ENCODE measurements around the gene PLK4. TPM values are rescaled to one million over a fixed set of nuclear protein-coding genes. Genes with fewer than 3 reads are reported as not detected.
"Not testable (repeated sequence)": the region's sequence is repeated elsewhere in the genome, so short reads cannot be mapped to it uniquely, and the experiment has no call there.

The PLK4 gene
- total RNA-seq, 1 donor from 2014 or later = 83.9 TPM

DNA sequence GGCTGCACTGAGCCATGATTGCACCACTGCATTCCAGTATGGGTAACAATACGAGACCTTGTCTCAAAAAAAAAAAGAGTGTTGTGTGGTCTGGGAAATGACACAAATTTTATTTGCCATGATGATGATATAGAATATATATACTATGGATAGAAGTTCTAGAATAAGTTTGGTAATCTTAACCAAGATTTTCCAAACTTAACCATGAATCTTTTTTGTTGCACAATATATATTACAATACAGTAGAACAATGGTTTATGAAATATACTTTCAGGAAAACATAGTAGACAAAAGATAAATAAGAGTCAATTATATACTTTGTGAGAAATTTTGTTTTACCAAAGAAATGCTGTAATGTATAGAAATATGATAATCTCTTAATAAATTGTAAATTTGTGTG is 49.5 kb downstream of the PLK4 start:
- Mint-ChIP-seq H3K27me3 (ENCODE audit: insufficient read depth, low read depth) (no peaks in the 10 kb centered on the region), H3K9me3 (peaks cover 2% of the 10 kb centered on the region), H3K4me1 (no peaks in the 10 kb centered on the region), H3K36me3 (peaks cover 13% of the 10 kb centered on the region), H3K4me3 (no peak overlapping the region), H3K27ac (no peak overlapping the region)
- Histone ChIP-seq H3K27me3 (no peaks in the 10 kb centered on the region), H3K4me2 (no peak overlapping the region), H3K9ac (no peak overlapping the region), H3K9me3 (ENCODE audit: low read depth) (no peaks in the 10 kb centered on the region), H3K4me3 (no peak overlapping the region), H3K36me3 (peaks cover 5% of the 10 kb centered on the region), H4K20me1 (ENCODE audit: low read depth) (no peaks in the 10 kb centered on the region), H3K4me1 (no peaks in the 10 kb centered on the region), H3K79me2 (ENCODE audit: low read depth) (no peaks in the 10 kb centered on the region), H3F3A (ENCODE audit: low read depth) (no peaks in the 10 kb centered on the region), H2AFZ (replicated peaks) (no peak overlapping the region), H3K27ac (no peak overlapping the region)
- no peak for TF ChIP-seq EZH2 (IDR thresholded peaks at IDR 0.05)
- TF ChIP-seq, protein P1, sequence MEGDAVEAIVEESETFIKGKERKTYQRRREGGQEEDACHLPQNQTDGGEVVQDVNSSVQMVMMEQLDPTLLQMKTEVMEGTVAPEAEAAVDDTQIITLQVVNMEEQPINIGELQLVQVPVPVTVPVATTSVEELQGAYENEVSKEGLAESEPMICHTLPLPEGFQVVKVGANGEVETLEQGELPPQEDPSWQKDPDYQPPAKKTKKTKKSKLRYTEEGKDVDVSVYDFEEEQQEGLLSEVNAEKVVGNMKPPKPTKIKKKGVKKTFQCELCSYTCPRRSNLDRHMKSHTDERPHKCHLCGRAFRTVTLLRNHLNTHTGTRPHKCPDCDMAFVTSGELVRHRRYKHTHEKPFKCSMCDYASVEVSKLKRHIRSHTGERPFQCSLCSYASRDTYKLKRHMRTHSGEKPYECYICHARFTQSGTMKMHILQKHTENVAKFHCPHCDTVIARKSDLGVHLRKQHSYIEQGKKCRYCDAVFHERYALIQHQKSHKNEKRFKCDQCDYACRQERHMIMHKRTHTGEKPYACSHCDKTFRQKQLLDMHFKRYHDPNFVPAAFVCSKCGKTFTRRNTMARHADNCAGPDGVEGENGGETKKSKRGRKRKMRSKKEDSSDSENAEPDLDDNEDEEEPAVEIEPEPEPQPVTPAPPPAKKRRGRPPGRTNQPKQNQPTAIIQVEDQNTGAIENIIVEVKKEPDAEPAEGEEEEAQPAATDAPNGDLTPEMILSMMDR (IDR thresholded peaks at IDR 0.05) = no peak
- no peak for TF ChIP-seq EZH2phosphoT487 (IDR thresholded peaks at IDR 0.05)
- DNase-seq (ENCODE audit: low spot score) = no peak

DNA sequence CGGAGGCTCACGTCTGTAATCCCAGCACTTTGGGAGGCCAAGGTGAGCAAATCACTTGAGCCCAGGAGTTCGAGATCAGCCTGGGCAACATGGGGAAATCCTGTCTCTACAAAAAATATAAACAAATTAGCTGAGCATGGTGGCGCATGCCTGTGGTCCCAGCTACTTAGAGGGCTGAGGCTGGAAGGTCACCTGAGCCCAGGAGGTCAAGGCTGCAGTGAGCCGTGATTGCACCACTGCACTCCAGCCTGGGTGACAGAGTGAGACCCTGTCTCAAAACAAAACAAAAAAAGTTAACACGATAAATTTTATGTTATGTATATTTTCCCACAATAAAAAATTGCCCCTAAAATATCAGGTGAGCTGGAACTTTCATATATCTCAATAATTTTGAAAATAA is 51.1 kb downstream of the PLK4 start:
- DNase-seq (ENCODE audit: low spot score); H3K4me1 ChIP-seq; H3K9me3 Mint-ChIP-seq; H3K36me3 ChIP-seq; H3K4me1 Mint-ChIP-seq; H3F3A ChIP-seq (ENCODE audit: low read depth); H3K4me3 ChIP-seq; H3K27ac Mint-ChIP-seq; H3K27ac ChIP-seq; H2AFZ ChIP-seq (replicated peaks); H3K27me3 ChIP-seq; H3K4me2 ChIP-seq; H3K27me3 Mint-ChIP-seq (ENCODE audit: insufficient read depth, low read depth); H3K4me3 Mint-ChIP-seq; H4K20me1 ChIP-seq (ENCODE audit: low read depth); H3K36me3 Mint-ChIP-seq; H3K9me3 ChIP-seq (ENCODE audit: low read depth); H3K9ac ChIP-seq; H3K79me2 ChIP-seq (ENCODE audit: low read depth): not testable (repeated sequence)

DNA sequence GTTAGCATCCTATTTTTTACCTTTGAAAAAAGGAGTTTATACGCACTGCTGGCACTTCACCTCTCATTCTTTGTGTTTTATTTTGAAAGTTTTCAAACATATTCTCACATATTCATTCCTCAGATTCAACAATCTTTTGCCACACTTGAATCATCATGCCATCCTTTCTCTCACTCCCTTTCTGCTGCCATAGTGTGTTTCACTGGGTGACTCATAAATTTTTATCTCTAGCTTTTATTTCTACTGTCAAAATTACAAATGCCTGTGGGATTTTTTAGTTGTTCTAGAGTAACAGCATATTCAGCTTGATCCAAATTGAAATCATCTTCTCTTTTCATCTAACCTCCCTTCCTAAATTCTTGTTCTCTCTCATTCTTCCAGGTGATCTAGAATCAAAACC is 56.3 kb downstream of the PLK4 start:
- Histone ChIP-seq H3K27ac (no peak overlapping the region), H3K4me3 (no peak overlapping the region), H3F3A (ENCODE audit: low read depth) (no peaks in the 10 kb centered on the region), H3K79me2 (ENCODE audit: low read depth) (no peaks in the 10 kb centered on the region), H3K4me1 (no peaks in the 10 kb centered on the region), H3K4me2 (no peak overlapping the region), H4K20me1 (ENCODE audit: low read depth) (no peaks in the 10 kb centered on the region), H3K36me3 (peaks cover 5% of the 10 kb centered on the region), H3K9ac (no peak overlapping the region), H3K9me3 (ENCODE audit: low read depth) (no peaks in the 10 kb centered on the region), H2AFZ (replicated peaks) (no peak overlapping the region), H3K27me3 (no peaks in the 10 kb centered on the region)
- no peaks in the 10 kb centered on the region for H3K4me1 Mint-ChIP-seq
- no peaks in the 10 kb centered on the region for H3K27me3 Mint-ChIP-seq (ENCODE audit: insufficient read depth, low read depth)
- TF ChIP-seq, protein P1 (IDR thresholded peaks at IDR 0.05) = no peak
- TF ChIP-seq EZH2 (IDR thresholded peaks at IDR 0.05) (no peak), EZH2phosphoT487 (IDR thresholded peaks at IDR 0.05) (no peak)
- H3K4me3 Mint-ChIP-seq = no peak overlapping the region
- no peak overlapping the region for H3K27ac Mint-ChIP-seq
- H3K9me3 Mint-ChIP-seq = no peaks in the 10 kb centered on the region
- DNase-seq (ENCODE audit: low spot score) = no peak
- peaks cover 6% of the 10 kb centered on the region for H3K36me3 Mint-ChIP-seq

Small RNA genes within 50 kb of the gene (small RNA-seq; reads per million reads assigned to genes)
- gene RNU6-583P = not detected

Other genes starting within 250 kb of the PLK4 start
- 22.0 and 31.2 TPM in 2 replicates for gene INTU, start 247.9 kb upstream of the PLK4 start, total RNA-seq (ENCODE audit: low replicate concordance)
- 0.21 TPM in 1 of 2 replicates, not detected in the other for gene SLC25A31, start 150.5 kb upstream of the PLK4 start, total RNA-seq (ENCODE audit: low replicate concordance)
- 0.67 and 0.77 TPM in 2 replicates for gene HSPA4L, start 98.6 kb upstream of the PLK4 start, total RNA-seq (ENCODE audit: low replicate concordance)
- 31.7 and 46.7 TPM in 2 replicates for gene MFSD8, start 84.3 kb downstream of the PLK4 start, total RNA-seq (ENCODE audit: low replicate concordance)
- gene ABHD18, start 84.5 kb downstream of the PLK4 start, total RNA-seq (ENCODE audit: low replicate concordance) = 11.2 and 14.7 TPM in 2 replicates
- 17.4 and 27.9 TPM in 2 replicates for gene LARP1B, start 180.4 kb downstream of the PLK4 start, total RNA-seq (ENCODE audit: low replicate concordance)

All from neural progenitor cell (in vitro differentiated cells).